ENCODE measurements around the gene ICAM3.
A peak's percentile ranks its signal among the peaks of the same experiment; 100 is the strongest.
"Not testable (repeated sequence)": the region's sequence is repeated elsewhere in the genome, so short reads cannot be mapped to it uniquely, and the experiment has no call there.

Gene ICAM3
- total RNA-seq, result 47.0 to 180 (median 103) reads per million in 9 experiments

GRCh38 chr19:10339380-10339960 lies at the start of gene ICAM3:
Gene ICAM3 (minus strand): TSS chr19:10339624. CDS start chr19:10339614, 10 bp downstream.
- Mint-ChIP-seq H3K4me3 (peak within 1 kb of the TSS; percentile 86 to 90), H3K27ac (peak within 1 kb of the TSS; percentile 84 to 86), H3K9me3 (no peaks in the 10 kb centered on the region), H3K27me3 (no peaks in the 10 kb centered on the region), H3K36me3 (ENCODE audit: insufficient read depth) (peaks cover 24% of the 10 kb centered on the region), H3K4me1 (ENCODE audit: low read depth in 2 of 2) (peaks cover 22 to 24% of the 10 kb centered on the region in 2 donors)
- peak; percentile 49 to 53 (median 49) for DNase-seq
- peak; percentile 97 for ATAC-seq (replicated peaks)

DNA sequence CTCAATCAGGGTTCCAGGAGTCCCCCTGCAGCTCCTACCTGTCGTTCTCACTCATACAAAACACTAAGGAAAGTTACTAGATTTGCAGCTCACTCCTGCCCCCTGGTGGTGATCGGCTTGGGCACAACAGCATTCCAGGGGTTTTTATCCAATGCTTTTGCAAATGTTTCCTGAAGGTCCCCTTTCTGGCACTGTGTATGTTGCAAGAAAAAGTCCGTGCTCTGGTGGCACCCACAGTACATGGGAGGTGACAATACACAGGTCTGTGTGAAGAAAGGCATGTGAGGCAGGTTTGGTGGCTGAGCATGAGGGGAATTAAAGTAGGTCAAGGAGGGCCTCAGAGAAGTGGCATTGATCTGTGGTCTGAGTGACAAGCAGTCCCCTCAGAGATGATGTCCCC lies 49.5 kb upstream of the ICAM3 start:
- DNase-seq, result peak; percentile 77 to 83 (median 80)
- H3K4me3 Mint-ChIP-seq, result no peak overlapping the region
- peaks cover 5 to 10% of the 10 kb centered on the region in 2 donors for H3K4me1 Mint-ChIP-seq (ENCODE audit: low read depth in 2 of 2)
- peaks cover 57% of the 10 kb centered on the region for H3K36me3 Mint-ChIP-seq (ENCODE audit: insufficient read depth)
- peak; percentile 61 for ATAC-seq (replicated peaks)
- no peaks in the 10 kb centered on the region for H3K27me3 Mint-ChIP-seq
- peak overlapping the region in 1 of 2 donors; percentile 60 for H3K27ac Mint-ChIP-seq
- H3K9me3 Mint-ChIP-seq, result no peaks in the 10 kb centered on the region

- Mint-ChIP-seq H3K9me3 (no peaks in the 10 kb centered on the region), H3K27ac (no peak overlapping the region), H3K27me3 (no peaks in the 10 kb centered on the region), H3K4me3 (no peak overlapping the region), H3K36me3 (ENCODE audit: insufficient read depth) (peaks cover 35% of the 10 kb centered on the region), H3K4me1 (ENCODE audit: low read depth in 2 of 2) (peaks cover 11 to 13% of the 10 kb centered on the region in 2 donors)
- ATAC-seq (replicated peaks), result no peak
- DNase-seq, result no peak
These were observed 45.2 kb upstream of the ICAM3 start for GRCh38 chr19:10384580-10384979.

- H3K9me3 Mint-ChIP-seq; DNase-seq; H3K27me3 Mint-ChIP-seq; H3K27ac Mint-ChIP-seq; H3K4me3 Mint-ChIP-seq; ATAC-seq (replicated peaks): not testable (repeated sequence)
- H3K4me1 Mint-ChIP-seq (ENCODE audit: low read depth in 2 of 2), result peaks cover 13 to 16% of the 10 kb centered on the region in 2 donors
- peaks cover 27% of the 10 kb centered on the region for H3K36me3 Mint-ChIP-seq (ENCODE audit: insufficient read depth)
These were observed 43.7 kb upstream of the ICAM3 start for GRCh38 chr19:10383223-10383499.

GRCh38 chr19:10380313-10381102 lies 41.1 kb upstream of the ICAM3 start, which contains the start of gene TYK2:
Gene TYK2 (minus strand): TSS chr19:10380572. CDS start chr19:10378406, 2,166 bp downstream.
- peak; percentile 92 for ATAC-seq (replicated peaks)
- no peaks in the 10 kb centered on the region for H3K9me3 Mint-ChIP-seq

DNA sequence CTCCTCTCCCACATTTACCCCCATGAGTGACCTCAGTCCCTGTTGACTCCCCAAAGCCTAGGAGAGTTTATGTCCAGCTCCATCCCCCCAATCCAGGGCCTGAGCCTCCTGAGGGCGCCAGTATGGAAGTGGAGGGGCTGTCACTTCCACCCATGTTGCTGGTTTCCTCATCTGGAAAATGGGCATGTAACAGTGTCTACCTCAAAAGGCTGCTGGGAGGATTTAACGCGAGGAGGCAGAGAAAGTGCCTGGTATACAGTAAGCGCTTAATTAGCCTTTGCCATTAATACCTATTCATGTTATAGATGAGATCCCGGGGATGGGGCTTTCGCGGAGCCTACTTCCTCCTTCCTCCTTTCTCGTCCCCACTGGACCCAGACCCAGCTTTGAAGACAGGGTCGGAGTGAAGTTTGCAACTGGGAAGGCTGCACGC lies 40.5 kb upstream of the ICAM3 start:
- no peaks in the 10 kb centered on the region for H3K9me3 Mint-ChIP-seq
- no peak for ATAC-seq (replicated peaks)
- DNase-seq, result no peak
- H3K4me3 Mint-ChIP-seq, result peak overlapping the region; percentile 85 to 89
- peaks cover 41% of the 10 kb centered on the region for H3K36me3 Mint-ChIP-seq (ENCODE audit: insufficient read depth)
- H3K27ac Mint-ChIP-seq, result peak overlapping the region; percentile 92 to 96
- peaks cover 17 to 18% of the 10 kb centered on the region in 2 donors for H3K4me1 Mint-ChIP-seq (ENCODE audit: low read depth in 2 of 2)
- H3K27me3 Mint-ChIP-seq, result no peaks in the 10 kb centered on the region

More at GRCh38 chr19:10380313-10381102, 41.1 kb upstream of the ICAM3 start, which contains the start of gene TYK2:
- Mint-ChIP-seq H3K27ac (peak within 1 kb of the TSS; percentile 92 to 96), H3K27me3 (no peaks in the 10 kb centered on the region), H3K36me3 (ENCODE audit: insufficient read depth) (peaks cover 35% of the 10 kb centered on the region), H3K4me3 (peak within 1 kb of the TSS; percentile 85 to 89), H3K4me1 (ENCODE audit: low read depth in 2 of 2) (peaks cover 16 to 17% of the 10 kb centered on the region in 2 donors)
- DNase-seq, result peak; percentile 96 to 97 (median 96)

DNA sequence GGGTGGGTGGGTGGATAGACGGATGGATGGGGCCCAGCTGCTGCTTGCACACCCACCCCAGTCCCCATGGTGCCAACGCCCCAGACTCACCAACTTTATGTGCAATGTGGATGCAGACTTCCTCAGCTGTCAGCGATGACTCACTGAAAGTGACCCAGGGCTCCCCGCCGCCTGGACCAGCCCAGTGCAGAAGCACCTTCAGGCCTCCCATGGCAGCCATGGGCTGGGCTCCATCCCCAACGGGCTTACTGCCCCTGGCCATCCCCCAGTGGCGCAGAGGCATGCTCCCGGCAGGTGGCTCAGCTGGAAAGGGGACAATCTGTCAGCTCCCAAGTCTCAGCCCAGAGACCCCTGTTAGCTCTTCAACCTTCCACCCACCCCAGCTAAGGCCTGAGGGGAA lies 38.7 kb upstream of the ICAM3 start:
- no peak for DNase-seq
- peak overlapping the region in 1 of 2 donors; percentile 52 for H3K27ac Mint-ChIP-seq
- no peak overlapping the region for H3K4me3 Mint-ChIP-seq
- H3K36me3 Mint-ChIP-seq (ENCODE audit: insufficient read depth), result peaks cover 59% of the 10 kb centered on the region
- no peaks in the 10 kb centered on the region for H3K27me3 Mint-ChIP-seq
- no peaks in the 10 kb centered on the region for H3K9me3 Mint-ChIP-seq
- peaks cover 20 to 22% of the 10 kb centered on the region in 2 donors for H3K4me1 Mint-ChIP-seq (ENCODE audit: low read depth in 2 of 2)
- no peak for ATAC-seq (replicated peaks)

DNA sequence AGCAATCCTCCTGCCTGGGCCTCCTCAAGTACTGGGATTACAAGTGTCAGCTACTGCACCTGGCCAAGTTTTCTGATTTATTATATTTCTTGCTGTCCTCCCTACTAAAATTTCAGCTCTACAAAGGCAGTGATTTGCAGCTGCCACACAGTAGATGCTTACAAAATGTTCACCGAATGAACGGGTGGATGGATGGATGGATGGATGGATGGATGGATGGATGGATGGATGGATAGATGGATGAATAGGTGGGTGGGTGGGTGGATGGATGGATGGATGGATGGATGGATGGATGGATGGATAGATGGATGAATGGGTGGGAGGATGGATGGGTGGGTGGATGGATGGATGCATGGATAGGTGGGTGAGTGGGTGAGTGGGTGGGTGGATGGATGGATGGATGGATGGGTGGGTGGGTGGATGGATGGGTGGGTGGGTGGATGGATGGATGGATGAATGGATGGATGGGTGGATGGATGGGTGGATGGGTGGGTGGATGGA lies 37.8 kb upstream of the ICAM3 start:
- not testable (repeated sequence) for H3K4me3 Mint-ChIP-seq; H3K9me3 Mint-ChIP-seq; H3K27me3 Mint-ChIP-seq; ATAC-seq (replicated peaks); DNase-seq
- Mint-ChIP-seq H3K4me1 (ENCODE audit: low read depth in 2 of 2) (peaks cover 20 to 22% of the 10 kb centered on the region in 2 donors), H3K27ac (peak overlapping the region in 1 of 2 donors; percentile 60), H3K36me3 (ENCODE audit: insufficient read depth) (peaks cover 67% of the 10 kb centered on the region)

GRCh38 chr19:10374931-10375330 lies 35.5 kb upstream of the ICAM3 start:
- Mint-ChIP-seq H3K36me3 (ENCODE audit: insufficient read depth) (peaks cover 61% of the 10 kb centered on the region), H3K4me3 (no peak overlapping the region), H3K4me1 (ENCODE audit: low read depth in 2 of 2) (peaks cover 12 to 16% of the 10 kb centered on the region in 2 donors), H3K9me3 (no peaks in the 10 kb centered on the region), H3K27ac (no peak overlapping the region), H3K27me3 (no peaks in the 10 kb centered on the region)
- ATAC-seq (replicated peaks) (no peak), DNase-seq (no peak)

DNA sequence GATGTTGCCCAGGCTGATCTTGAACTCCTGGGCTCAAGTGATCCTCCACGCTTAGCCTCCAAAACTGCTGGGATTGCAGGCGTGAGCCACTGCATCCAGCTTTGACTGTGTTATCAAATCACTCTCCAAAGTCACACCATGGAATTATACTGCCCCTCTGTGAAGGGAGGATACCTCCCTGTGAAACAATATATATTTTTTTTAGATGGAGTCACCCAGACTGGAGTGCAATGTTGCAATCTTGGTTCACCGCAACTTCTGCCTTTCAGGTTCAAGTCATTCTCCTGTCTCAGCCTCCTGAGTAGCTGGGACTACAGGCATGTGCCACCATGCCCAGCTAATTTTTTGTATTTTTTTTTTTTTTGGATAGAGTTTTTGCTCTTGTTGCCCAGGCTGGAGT lies 33.3 kb upstream of the ICAM3 start:
- peaks cover 7 to 9% of the 10 kb centered on the region in 2 donors for H3K4me1 Mint-ChIP-seq (ENCODE audit: low read depth in 2 of 2)
- peaks cover 75% of the 10 kb centered on the region for H3K36me3 Mint-ChIP-seq (ENCODE audit: insufficient read depth)
- H3K27me3 Mint-ChIP-seq, result no peaks in the 10 kb centered on the region
- ATAC-seq (replicated peaks), result no peak
- peak overlapping the region in 1 of 2 donors; percentile 74 for H3K27ac Mint-ChIP-seq
- no peak overlapping the region for H3K4me3 Mint-ChIP-seq
- no peaks in the 10 kb centered on the region for H3K9me3 Mint-ChIP-seq
- DNase-seq, result no peak

DNA sequence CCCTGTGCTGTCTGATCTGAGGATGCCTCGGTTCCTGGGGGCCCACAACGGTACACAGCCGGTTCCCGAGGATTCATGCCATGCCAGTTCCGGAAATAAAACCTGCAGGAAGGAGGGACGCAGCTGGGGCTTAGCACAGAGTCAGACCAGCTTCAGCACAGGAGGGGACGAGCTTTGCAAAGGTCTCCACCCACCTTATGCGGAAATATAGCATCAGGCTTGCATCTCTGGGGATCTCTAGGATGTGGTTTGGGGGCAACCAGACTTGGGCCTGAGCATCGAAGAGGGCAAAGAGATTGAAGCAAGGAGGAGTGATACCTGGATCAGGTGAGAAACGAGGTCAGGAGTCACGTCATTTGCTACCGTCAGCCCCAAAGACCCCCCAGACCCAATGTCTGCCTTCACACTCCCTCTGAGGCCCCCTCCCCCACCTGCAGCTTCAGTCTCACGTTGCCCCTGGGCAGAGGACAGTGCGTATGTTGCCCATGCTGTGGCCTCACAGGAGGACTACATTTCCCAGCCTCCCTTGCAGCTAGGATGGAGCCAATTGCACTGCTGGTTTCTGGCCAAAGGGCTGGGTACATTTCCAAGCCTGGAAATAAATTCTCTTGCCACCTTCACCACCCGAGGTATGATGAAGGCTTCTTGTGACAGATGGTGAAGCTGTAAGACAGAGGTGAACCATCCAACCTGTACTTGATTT lies 28.8 kb upstream of the ICAM3 start:
- H3K4me1 Mint-ChIP-seq (ENCODE audit: low read depth in 2 of 2), result peaks cover 0 to 3% of the 10 kb centered on the region in 2 donors
- H3K27me3 Mint-ChIP-seq, result no peaks in the 10 kb centered on the region
- H3K4me3 Mint-ChIP-seq, result no peak overlapping the region
- DNase-seq (no peak), ATAC-seq (replicated peaks) (no peak)
- H3K9me3 Mint-ChIP-seq, result no peaks in the 10 kb centered on the region
- H3K27ac Mint-ChIP-seq, result peak overlapping the region in 1 of 2 donors; percentile 71
- H3K36me3 Mint-ChIP-seq (ENCODE audit: insufficient read depth), result peaks cover 77% of the 10 kb centered on the region

DNA sequence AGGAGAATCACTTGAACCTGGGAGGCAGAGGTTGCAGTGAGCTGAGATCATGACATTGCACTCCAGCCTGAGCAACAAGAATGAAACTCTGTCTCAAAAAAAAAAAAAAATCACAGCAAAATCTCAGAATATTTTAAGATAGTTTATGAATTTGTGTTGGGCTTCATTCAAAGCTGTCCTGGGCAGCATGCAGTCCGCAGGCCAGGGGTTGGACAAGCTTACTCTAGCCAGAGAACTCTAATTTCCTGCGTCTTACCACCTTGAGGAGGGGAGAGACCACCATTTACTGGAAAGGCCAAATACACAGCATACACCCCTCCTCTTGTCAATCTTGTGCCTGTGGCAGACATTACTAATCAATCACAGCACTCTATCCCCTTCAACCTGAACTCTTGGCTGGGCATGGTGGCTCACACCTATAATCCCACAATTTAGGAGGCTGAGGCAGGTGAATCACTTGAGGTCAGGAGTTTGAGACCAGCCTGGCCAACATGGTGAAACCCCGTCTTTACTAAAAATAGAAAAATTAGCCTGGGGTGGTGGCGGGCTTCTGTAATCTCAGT lies 27.6 kb upstream of the ICAM3 start:
- not testable (repeated sequence) for H3K27me3 Mint-ChIP-seq; H3K4me1 Mint-ChIP-seq (ENCODE audit: low read depth in 2 of 2); H3K4me3 Mint-ChIP-seq; H3K27ac Mint-ChIP-seq; DNase-seq; H3K9me3 Mint-ChIP-seq; ATAC-seq (replicated peaks)
- peaks cover 73% of the 10 kb centered on the region for H3K36me3 Mint-ChIP-seq (ENCODE audit: insufficient read depth)

DNA sequence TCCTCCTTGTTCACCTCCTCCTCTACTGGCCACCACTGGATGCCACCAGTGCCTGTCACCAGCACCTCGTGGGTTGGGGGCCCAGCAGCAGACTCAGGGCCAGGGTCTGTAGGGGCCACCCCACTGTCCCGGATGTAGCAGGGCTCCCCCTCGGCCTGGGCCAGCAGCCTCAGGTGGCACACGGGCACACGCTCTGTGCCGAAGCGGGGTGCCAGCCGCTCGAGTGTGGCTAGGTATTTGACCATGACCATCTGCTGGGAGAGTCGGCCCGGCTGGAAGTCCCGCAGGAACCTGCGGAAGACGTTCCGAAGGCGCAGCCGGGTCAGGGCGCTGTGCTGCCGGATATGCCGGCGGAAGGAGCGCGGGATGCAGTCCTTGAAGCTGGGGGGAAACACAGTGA lies 26.1 kb upstream of the ICAM3 start:
- no peak overlapping the region for H3K27ac Mint-ChIP-seq
- H3K4me1 Mint-ChIP-seq (ENCODE audit: low read depth in 2 of 2), result peaks cover 0 to 3% of the 10 kb centered on the region in 2 donors

More for the DNA sequence above, 26.1 kb upstream of the ICAM3 start:
- peaks cover 79% of the 10 kb centered on the region for H3K36me3 Mint-ChIP-seq (ENCODE audit: insufficient read depth)
- H3K27me3 Mint-ChIP-seq, result no peaks in the 10 kb centered on the region
- ATAC-seq (replicated peaks) (no peak), DNase-seq (no peak)
- no peaks in the 10 kb centered on the region for H3K9me3 Mint-ChIP-seq
- H3K4me3 Mint-ChIP-seq, result no peak overlapping the region
